HepG2 (cell line): Measurements from ENCODE around the gene BEGAIN. TPM values are rescaled to one million over a fixed set of nuclear protein-coding genes. Genes with fewer than 3 reads are reported as not detected.

Experiments
- ATAC-seq: fragments of 200-7000 bp; cut with Tn5 transposase; 3 replicates; pipeline ENCODE4 v1.9.1; 2020; ENCODE audit warnings: mild to moderate bottlenecking, moderate library complexity
- BruUV-seq: library from RNA; stranded (reverse); fragments of 400-500 nt; replicated peaks from 2 replicates; lab custom pipeline; 2021; lab: Mats Ljungman, UMichigan
- CTCF ChIA-PET: fragments of 300-600 bp; formaldehyde crosslinking; extraction: SDS; loops from one replicate; lab custom pipeline; 2021; ENCODE audit warnings: low total read pairs, inconsistent platforms, low intra/inter-chr PET ratio; lab: Yijun Ruan, JAX
- POLR2A ChIA-PET: fragments of 350-600 bp; sonication (Branson Sonifier 250); formaldehyde crosslinking; loops from one replicate; lab custom pipeline; 2020; ENCODE audit warnings: antibody characterized with exemption, inconsistent platforms; lab: Yijun Ruan, JAX
- DNase-seq: peaks from one replicate; pipeline ENCODE4 v3.0.0-alpha.2; 2015; ENCODE audit warnings: low spot score
- FAIRE-seq: peaks from 3 replicates; lab custom pipeline; 2011; peaks lifted over from hg19 to GRCh38; lab: Jason Lieb, UNC
- H2AFZ ChIP-seq: one replicate; pipeline ENCODE4 v1.6.1; 2011; ENCODE audit warnings: low read length, inconsistent platforms
- H3K27ac ChIP-seq: fragments of 300-600 bp; 3 replicates; pipeline ENCODE4 v1.8.0; 2011; ENCODE audit warnings: mixed run types, mild to moderate bottlenecking, mixed read lengths, low read length, inconsistent platforms; ENCODE audit not compliant: insufficient read depth; ENCODE audit errors: extremely low read length
- H3K27me3 ChIP-seq, 2 experiments: fragments of 200-600 bp in 1 of 2; 2 replicates in 1 of 2; 3 replicates in 1 of 2; pipeline versions ENCODE4 v1.6.0 to v1.8.0; 2011; ENCODE audit warnings: low read length in 2 of 2, mild to moderate bottlenecking in 2 of 2, moderate library complexity in 2 of 2, inconsistent platforms in 1 of 2; ENCODE audit not compliant: insufficient read depth in 2 of 2, control insufficient read depth in 1 of 2
- H3K36me3 ChIP-seq, 2 experiments: fragments of 200-600 bp in 1 of 2; replicated peaks in 1 of 2; 2 replicates in 1 of 2; 3 replicates in 1 of 2; pipeline versions ENCODE4 v1.5.1 to v1.8.0; 2011; ENCODE audit warnings: low read length in 2 of 2, inconsistent platforms in 1 of 2; ENCODE audit not compliant: insufficient read depth in 2 of 2, control insufficient read depth in 1 of 2
- H3K4me1 ChIP-seq: 2 replicates; pipeline ENCODE4 v1.5.1; 2012; ENCODE audit warnings: low read length, inconsistent platforms; ENCODE audit not compliant: insufficient read depth
- H3K4me2 ChIP-seq: 2 replicates; pipeline ENCODE4 v1.6.0; 2011; ENCODE audit warnings: low read depth, low read length, inconsistent platforms
- H3K4me3 ChIP-seq, 3 experiments: fragments of 200-600 bp in 1 of 3; sonication (generic), shearing (Covaris generic) in 1 of 3; replicated peaks in 1 of 3; 2 replicates each; pipeline ENCODE4 v1.5.1; 2011 to 2016; ENCODE audit warnings: low read length in 3 of 3, inconsistent platforms in 2 of 3, low read depth in 2 of 3, mild to moderate bottlenecking in 2 of 3, control low read depth in 1 of 3, mixed read lengths in 1 of 3; ENCODE audit not compliant: insufficient read depth in 1 of 3
- H3K79me2 ChIP-seq: one replicate; pipeline ENCODE4 v1.6.1; 2011; ENCODE audit warnings: low read length, inconsistent platforms; ENCODE audit not compliant: insufficient read depth
- H3K9ac ChIP-seq: 2 replicates; pipeline ENCODE4 v1.6.0; 2011; ENCODE audit warnings: mild to moderate bottlenecking, low read depth, low read length, inconsistent platforms; ENCODE audit not compliant: insufficient read depth
- H3K9me3 ChIP-seq: 2 replicates; pipeline ENCODE4 v1.5.1; 2012; ENCODE audit warnings: mild to moderate bottlenecking, low read length
- H4K20me1 ChIP-seq: 2 replicates; pipeline ENCODE4 v1.6.0; 2011; ENCODE audit warnings: inconsistent platforms, mild to moderate bottlenecking, low read length, moderate library complexity; ENCODE audit not compliant: insufficient read depth
- CBX2 ChIP-seq, 2 experiments: fragments of 200-600 bp in 1 of 2; sonication (generic); formaldehyde crosslinking in 1 of 2; IDR thresholded peaks; 2 replicates each; pipeline versions ENCODE4 v1.7.0 to v1.8.1; 2018 to 2022; ENCODE audit warnings: low read depth in 2 of 2, low read length in 1 of 2, mild to moderate bottlenecking in 1 of 2, missing genetic modification reagents in 1 of 2
- DNMT3B ChIP-seq: conservative IDR thresholded peaks from 2 replicates; pipeline ENCODE4 v1.6.1; 2016; ENCODE audit warnings: missing biosample characterization, control low read depth
- DZIP1 ChIP-seq: sonication (generic); formaldehyde crosslinking; IDR thresholded peaks from 2 replicates; pipeline ENCODE4 v1.5.0; 2020; ENCODE audit warnings: mild to moderate bottlenecking, missing genetic modification reagents
- ETV6 ChIP-seq: sonication (generic); formaldehyde crosslinking; conservative IDR thresholded peaks from 2 replicates; pipeline ENCODE4 v1.4.0; 2020; ENCODE audit warnings: missing genetic modification reagents
- GMEB1 ChIP-seq: sonication (generic); formaldehyde crosslinking; IDR thresholded peaks from 2 replicates; pipeline ENCODE4 v1.5.1; 2020; ENCODE audit warnings: missing genetic modification reagents, mild to moderate bottlenecking, borderline replicate concordance
- MIER3 ChIP-seq: IDR thresholded peaks from 2 replicates; pipeline ENCODE4 v1.6.1; 2016; ENCODE audit warnings: missing compliant biosample characterization, borderline replicate concordance
- POGZ ChIP-seq: sonication (generic); formaldehyde crosslinking; IDR thresholded peaks from 2 replicates; pipeline ENCODE4 v1.4.0; 2020; ENCODE audit warnings: mild to moderate bottlenecking, missing genetic modification reagents
- SETDB1 ChIP-seq: sonication (generic); formaldehyde crosslinking; IDR thresholded peaks from 2 replicates; pipeline ENCODE4 v1.5.1; 2020; ENCODE audit warnings: missing genetic modification reagents, mild to moderate bottlenecking, borderline replicate concordance
- SMYD3 ChIP-seq: sonication (generic); formaldehyde crosslinking; IDR thresholded peaks from 2 replicates; pipeline ENCODE4 v1.8.1; 2023; ENCODE audit warnings: mild to moderate bottlenecking, missing genetic modification reagents
- SRSF4 ChIP-seq: fragments of 200-400 bp; formaldehyde crosslinking; IDR thresholded peaks from one replicate; pipeline ENCODE4 v1.6.1; 2018; ENCODE audit warnings: mild to moderate bottlenecking, low read depth, low read length, moderate library complexity; ENCODE audit not compliant: poor library complexity, severe bottlenecking
- TERF1 ChIP-seq: sonication (generic); formaldehyde crosslinking; IDR thresholded peaks from 2 replicates; pipeline ENCODE4 v1.8.0; 2022; ENCODE audit warnings: mild to moderate bottlenecking, missing genetic modification reagents, moderate library complexity
- ZMYM4 ChIP-seq: sonication (generic); formaldehyde crosslinking; IDR thresholded peaks from 2 replicates; pipeline ENCODE4 v1.8.1; 2023; ENCODE audit warnings: mild to moderate bottlenecking, missing genetic modification reagents
- ZNF136 ChIP-seq: sonication (generic); formaldehyde crosslinking; IDR thresholded peaks from 2 replicates; pipeline ENCODE4 v1.8.1; 2022; ENCODE audit warnings: low read depth, mild to moderate bottlenecking, moderate library complexity, missing genetic modification reagents
- ZNF790 ChIP-seq: sonication (generic); formaldehyde crosslinking; IDR thresholded peaks from 2 replicates; pipeline ENCODE4 v1.8.0; 2022; ENCODE audit warnings: missing genetic modification reagents, mild to moderate bottlenecking, borderline replicate concordance
- ZNF850 ChIP-seq: sonication (generic); formaldehyde crosslinking; conservative IDR thresholded peaks from 2 replicates; pipeline ENCODE4 v1.9.0; 2021; ENCODE audit warnings: mild to moderate bottlenecking, missing genetic modification reagents
- ZZZ3 ChIP-seq: sonication (generic); formaldehyde crosslinking; IDR thresholded peaks from 2 replicates; pipeline ENCODE4 v1.4.0; 2020; ENCODE audit warnings: missing genetic modification reagents, mild to moderate bottlenecking, borderline replicate concordance
- WGBS: methylation state at CpG from one replicate; pipeline ENCODE4 v1.1.6; 2017; ENCODE audit warnings: low lambda C conversion rate; 5-methylcytosine and 5-hydroxymethylcytosine counted together
- in situ Hi-C: cut with HindIII; loops from 2 replicates; pipeline ENCODE4 v1.10.0; 2017; ENCODE audit warnings: low pct_unique_long_range_greater_than_20kb; ENCODE audit not compliant: extremely low pct_ligation_motif_present
- intact Hi-C: fragments of 100-400 bp; cut with micrococcal nuclease; formaldehyde crosslinking; loops from one replicate; pipeline ENCODE4 v1.10.0; 2022; ENCODE audit not compliant: unreplicated experiment
- polyA plus RNA-seq, 8 experiments: library from polyadenylated mRNA; depleted of rRNA in 3 of 8; stranded (reverse) in 7 of 8; unstranded in 1 of 8; fragments of >200 nt; fragmentation: Illumina TruSeq in 4 of 8; extraction: Trizol in 4 of 8; gene quantifications; 2 replicates each; pipeline versions ENCODE4 v1.2.1 to v1.2.3, GENCODE V29; 2011 to 2016; ENCODE audit warnings: low read depth in 4 of 8, missing spikeins in 1 of 8, mixed read lengths in 1 of 8; ENCODE audit not compliant: insufficient read depth in 1 of 8
- total RNA-seq, 5 experiments: library from RNA; depleted of rRNA; stranded (reverse); fragments of >200 nt; fragmentation: Illumina TruSeq; extraction: Trizol; gene quantifications; 2 replicates each; pipeline ENCODE4 v1.2.3, GENCODE V29; 2016; ENCODE audit warnings: low read depth in 1 of 5

The BEGAIN gene
- total and polyA plus RNA-seq, 2 of the 13 experiments (the other 11 are each of a cell fraction or from before 2014, with no cell fraction given), result not detected

GRCh38 chr14:100523843-100524169 is 63.4 kb downstream of the BEGAIN start (continued):
- TF ChIP-seq GMEB1 (no peak), POGZ (CRISPR knock-in tag) (no peak), ZNF790 (no peak), TERF1 (CRISPR knock-in tag) (no peak), SETDB1 (CRISPR knock-in tag) (no peak), DNMT3B (CRISPR knock-in tag) (no peak), ETV6 (CRISPR knock-in tag) (no peak), ZMYM4 (CRISPR knock-in tag) (no peak), CBX2 (IDR thresholded peaks at IDR 0.05; ENCODE audit: low read depth, low read length) (no peak), CBX2 (CRISPR knock-in tag; IDR thresholded peaks at IDR 0.05; ENCODE audit: low read depth) (no peak)

GRCh38 chr14:100523131-100523842 is 63.9 kb downstream of the BEGAIN start:
- DNase-seq, result no peak
- ChIA-PET CTCF (no interaction called here), POLR2A (no interaction called here)
- no TSS peak for BruUV-seq
- FAIRE-seq, result no peak
- Histone ChIP-seq H3K9me3 (no peaks in the 10 kb centered on the region), H2AFZ (no peak overlapping the region), H4K20me1 (no peaks in the 10 kb centered on the region), H3K36me3 (peaks cover 0 to 2% of the 10 kb centered on the region in 2 experiments; a peak in 1 of 5 replicates), H3K27ac (no peak overlapping the region), H3K4me3 (no peak overlapping the region), H3K4me1 (no peaks in the 10 kb centered on the region), H3K79me2 (no peaks in the 10 kb centered on the region), H3K4me2 (no peak overlapping the region), H3K9ac (no peak overlapping the region), H3K27me3 (no peaks in the 10 kb centered on the region)
- TF ChIP-seq SRSF4 (no peak), ZNF136 (CRISPR knock-in tag) (no peak), MIER3 (CRISPR knock-in tag) (no peak), ZNF850 (CRISPR knock-in tag) (no peak), ZZZ3 (CRISPR knock-in tag) (no peak), SMYD3 (no peak), DZIP1 (CRISPR knock-in tag) (no peak)
- in situ Hi-C loops (no loop called here), intact Hi-C loops (no loop called here)
- 50% methylated on average over 8 of the region's 13 CpGs for WGBS
- ATAC-seq, result no peak
